GM19372 (cell line): ENCODE results near the gene RNF144A.
A peak's percentile ranks its signal among the peaks of the same experiment; 100 is the strongest.

Source experiments
- ATAC-seq: cut with Tn5 transposase; IDR thresholded peaks from one replicate; pipeline ENCODE4 v1.9.1; 2021; ENCODE audit warnings: mild to moderate bottlenecking, low read depth, moderate library complexity; ENCODE audit not compliant: unreplicated experiment

The RNF144A gene

DNA sequence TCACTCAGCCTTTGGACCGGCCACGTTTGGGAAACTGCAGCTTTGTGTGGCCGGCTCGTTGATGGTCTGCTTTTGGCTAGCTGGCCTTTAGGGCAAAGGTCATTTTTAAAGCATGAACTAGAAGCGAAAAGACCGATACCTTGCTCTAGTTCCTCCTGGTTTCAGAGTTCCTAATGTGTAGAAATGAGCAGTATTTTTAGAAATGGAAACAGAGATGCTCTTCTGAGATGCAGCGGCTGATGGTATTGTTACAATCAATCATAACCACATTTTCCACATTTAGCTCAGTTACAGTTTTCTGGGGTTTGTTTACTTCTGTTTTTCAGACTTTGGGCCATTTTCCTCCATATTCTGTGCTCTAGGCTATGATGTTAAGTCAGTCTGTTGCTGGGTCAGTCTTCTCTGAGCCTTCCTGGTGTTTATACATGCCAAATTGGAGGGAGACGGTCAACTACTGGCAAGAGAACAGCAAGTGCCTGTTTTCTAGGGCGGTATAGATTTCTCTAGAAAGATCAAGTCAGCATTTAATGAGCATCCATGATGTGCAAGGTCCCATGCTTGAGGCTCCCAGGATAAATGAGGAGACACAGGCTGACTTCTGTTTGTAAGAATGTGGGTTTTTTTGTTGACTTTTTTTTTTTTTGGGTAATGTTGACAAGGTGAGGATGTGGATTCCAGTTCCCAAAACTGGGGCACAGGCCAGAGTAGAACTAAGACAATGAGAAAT lies 28.0 kb downstream of the RNF144A start:
- ATAC-seq: peak; percentile 84

DNA sequence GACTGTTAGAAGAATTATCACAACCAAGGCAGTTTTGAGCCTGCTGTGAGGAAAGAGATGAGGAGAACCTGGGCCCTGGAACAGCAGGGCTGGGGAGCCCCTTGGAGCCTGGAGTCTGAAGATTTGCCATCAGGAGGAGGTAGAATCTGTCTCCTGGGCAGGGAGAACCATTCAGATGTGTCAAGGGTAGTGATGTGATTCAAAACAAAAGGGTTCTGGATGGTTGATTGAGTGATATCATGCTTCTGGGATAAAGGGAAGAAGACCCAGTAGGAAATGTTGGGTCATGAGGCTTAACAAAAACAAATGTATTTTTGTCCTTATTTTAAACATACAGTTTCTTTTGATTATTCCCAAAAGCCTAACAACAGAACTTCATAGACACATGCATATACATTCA lies 28.6 kb downstream of the RNF144A start:
- ATAC-seq: no peak

DNA sequence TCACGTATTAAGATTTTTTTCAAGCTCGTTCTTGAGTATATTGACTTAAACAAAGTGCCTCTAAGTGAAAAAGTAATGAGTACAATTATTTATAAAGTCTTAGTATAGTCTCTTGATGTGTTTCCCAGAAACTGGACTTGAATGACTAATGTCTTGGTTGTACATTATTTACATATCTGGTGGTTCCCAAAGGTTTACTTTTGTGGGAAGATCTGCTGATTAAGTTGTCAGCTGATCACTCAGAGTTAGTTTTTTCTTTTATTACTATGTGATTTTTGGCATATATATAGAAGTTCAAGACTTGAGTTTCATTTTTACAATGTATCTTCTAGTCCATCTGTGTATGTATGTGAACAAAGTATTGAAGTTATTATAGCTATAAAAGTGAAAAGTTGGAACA lies 29.5 kb downstream of the RNF144A start:
- no peak for ATAC-seq

DNA sequence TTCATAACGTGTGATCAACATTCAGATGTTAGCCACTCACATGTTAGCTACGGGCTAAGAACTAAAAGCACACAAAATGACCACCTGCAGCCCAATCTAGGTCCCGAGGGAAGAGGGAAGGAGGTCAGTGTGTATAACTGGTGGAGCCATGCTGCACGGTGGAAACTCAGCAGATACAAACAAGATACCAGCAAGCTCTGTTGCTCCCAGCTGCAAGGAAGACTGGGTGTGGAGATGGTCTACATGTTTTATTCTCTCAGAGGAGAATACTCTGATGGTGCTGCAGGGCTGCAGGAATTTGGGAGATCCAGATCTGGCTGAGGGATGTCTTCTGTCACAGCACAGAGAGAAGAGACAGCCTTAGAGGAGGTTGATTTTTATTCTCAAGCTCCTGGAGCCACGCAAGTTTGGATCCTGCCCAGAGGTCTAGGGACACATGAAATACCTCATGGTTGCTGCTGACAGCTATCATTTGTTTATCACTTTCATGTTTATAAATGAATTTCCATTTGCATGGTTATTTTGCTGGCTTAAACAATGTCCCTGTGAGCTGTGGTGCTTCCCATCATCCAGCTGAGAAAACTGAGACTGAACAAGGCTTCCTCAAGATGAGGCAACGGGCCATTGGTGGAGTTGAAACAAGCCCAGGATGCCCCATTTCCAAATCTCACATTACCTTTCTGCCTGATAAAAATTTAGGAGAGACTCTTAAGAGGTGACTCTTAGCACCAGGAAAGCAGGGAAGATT lies 30.9 kb downstream of the RNF144A start:
- no peak for ATAC-seq

DNA sequence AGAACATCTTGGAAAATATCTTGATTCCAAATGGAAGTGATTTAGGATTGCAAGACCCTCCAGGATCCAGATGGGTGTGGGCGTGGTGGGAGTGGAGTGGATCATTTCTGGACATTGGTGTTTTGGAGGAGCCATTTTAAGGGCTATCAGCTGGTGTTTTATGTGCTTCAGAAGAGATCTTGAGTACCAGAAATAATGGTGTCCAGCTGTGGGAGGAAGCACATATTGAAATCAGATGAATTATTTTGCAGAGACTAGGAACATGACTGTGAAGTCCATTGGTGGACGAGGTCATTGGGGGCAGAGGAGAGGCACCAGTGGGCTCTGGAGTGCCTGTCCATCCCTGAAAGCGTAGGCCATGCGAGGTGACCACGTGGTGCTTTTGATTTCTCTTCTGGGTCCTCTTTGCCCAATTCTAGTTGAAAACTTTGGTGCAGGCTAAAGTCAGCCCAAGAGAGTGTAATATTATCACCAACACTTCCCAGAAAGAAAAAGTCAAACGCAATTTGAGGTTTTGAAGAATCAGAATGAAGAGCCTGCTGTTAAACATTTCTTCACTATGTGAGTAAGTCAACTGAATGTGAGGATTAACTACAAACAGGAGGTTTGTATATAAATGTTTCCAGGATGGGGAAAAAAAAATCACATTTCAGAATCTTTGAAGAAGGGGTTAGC lies 31.6 kb downstream of the RNF144A start:
- no peak for ATAC-seq

DNA sequence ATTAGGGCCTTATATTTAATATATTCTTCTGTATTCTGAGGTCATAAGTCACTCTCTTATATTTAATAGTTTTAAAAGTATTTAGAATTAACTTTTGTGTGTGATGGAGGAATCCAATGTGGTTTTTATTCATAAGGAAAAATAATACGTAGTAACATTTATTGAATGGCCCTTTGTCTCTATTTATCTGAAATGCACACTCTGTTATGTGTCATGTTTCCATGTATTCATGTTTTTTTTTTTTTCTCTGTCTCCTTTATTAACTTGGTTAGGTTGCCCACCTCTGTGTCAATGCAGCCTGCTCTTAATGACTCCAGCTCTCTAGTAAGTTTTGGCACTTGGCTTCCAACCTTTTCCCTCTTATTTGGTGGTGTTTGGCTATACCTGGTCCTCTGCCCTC lies 33.8 kb downstream of the RNF144A start:
- no peak for ATAC-seq

DNA sequence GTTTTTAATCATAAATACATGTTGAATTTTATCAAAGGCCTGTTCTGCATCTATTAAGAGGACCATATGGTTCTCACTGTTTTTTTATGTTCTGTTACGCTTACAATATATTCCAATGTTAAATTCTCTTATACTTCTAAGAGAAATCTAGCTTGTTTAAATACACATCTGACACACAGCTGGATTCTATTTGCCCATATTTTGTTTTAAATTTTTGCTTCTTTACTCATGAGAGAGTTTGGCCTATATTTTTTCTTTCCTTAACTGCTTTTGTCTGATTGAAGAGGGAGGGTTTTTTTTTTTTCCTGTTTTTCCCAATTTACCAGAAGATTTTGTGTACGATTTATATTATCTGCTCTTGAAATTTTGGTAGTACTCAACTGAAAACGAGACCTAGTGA lies 34.9 kb downstream of the RNF144A start:
- no peak for ATAC-seq

DNA sequence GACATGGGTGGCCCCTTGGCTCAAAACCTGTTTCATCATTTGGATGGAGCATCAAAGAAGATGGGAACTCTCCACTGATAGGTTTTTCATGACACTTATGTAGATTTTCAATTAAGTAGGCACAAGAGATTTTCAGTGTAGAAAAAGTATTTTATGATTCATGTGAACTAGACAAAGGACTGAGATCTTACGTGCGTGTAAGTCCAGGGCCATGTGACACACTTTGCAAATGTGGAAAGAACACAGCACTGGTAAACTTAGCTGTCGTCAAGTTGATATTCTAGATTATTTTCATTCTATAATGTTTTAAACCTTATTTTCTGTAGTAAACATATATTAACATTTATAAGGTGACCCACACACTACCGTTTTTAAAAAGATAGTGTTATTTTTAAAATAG lies 37.4 kb downstream of the RNF144A start:
- no peak for ATAC-seq

DNA sequence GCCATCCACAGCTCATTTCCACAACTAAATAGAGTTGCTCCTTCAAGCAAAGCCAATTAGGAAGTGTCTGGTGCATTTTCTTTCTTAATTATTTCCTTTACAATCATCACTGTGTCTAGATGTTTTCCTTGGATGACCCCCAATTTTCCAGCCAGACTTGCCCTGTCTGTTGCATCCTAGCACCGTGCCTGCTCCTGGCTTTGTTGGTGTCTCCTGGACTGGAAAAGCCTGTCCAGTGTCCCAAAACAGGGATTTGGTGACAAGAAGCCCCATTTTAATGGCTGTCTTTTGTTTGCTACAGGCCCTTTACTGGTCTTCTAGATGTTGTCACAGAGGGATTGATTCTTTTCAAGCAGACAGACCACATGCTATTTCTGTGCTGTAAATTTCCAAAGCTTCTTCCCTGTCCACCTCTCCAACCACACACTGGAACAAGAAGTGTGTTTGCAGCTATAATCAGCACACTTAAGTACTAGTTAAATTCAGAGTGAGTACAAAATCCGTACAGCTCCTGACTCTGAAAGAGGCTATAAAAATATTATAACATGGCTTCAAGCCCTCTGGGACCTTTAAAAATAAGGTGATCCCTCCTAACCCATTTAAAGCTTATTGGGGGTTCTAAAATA lies 38.4 kb downstream of the RNF144A start:
- no peak for ATAC-seq

DNA sequence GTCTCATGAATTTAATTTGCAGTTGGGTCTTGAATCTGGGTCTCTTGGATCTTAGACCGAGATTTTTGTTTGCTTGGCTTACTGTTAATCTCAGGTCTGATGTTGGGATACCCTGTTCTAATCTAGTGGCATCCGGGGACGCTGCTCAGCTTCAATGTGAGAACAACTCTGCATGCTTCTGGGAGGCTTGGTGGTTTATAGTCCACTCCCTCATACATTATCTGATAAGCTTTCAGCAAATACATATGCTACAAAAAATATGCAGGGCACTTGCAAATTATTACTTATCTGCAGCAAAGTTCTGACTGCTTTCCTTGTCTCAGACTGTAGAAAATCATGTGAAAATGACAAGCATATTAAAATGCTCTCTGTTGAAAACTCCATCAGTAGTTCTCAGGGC lies 39.4 kb downstream of the RNF144A start:
- ATAC-seq: no peak

DNA sequence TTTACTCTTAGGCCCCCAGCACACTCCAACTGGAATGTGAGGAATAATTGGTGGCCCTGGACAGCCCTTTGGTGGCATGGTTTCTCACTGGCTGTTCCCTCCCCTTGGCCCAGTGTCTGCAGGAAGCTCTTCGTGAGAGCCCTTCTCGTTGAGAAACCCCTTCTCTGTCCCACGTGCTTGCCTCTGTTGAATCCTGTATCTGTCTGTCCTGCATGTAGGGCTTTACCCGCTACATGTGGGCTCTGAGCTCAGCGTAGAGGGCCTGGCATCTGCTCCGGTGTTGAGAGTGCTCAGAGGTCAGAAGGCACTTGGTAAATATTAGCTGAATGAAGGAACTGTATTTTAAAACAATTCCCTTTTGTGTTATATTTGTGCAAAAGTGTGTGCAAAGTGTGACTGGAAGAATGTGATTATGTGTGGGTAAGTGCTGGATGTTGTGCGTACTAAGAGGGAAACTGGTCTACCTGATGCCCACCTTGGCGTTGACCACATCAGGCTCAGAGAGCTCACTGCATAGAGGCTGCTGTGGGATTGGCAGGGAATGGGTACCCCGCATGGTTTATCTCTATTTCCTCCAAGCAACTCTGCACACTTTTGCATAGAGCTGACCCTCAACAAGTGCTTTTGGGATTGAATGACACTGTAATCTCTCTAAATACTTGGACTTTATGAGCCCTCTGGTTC lies 40.0 kb downstream of the RNF144A start:
- no peak for ATAC-seq

DNA sequence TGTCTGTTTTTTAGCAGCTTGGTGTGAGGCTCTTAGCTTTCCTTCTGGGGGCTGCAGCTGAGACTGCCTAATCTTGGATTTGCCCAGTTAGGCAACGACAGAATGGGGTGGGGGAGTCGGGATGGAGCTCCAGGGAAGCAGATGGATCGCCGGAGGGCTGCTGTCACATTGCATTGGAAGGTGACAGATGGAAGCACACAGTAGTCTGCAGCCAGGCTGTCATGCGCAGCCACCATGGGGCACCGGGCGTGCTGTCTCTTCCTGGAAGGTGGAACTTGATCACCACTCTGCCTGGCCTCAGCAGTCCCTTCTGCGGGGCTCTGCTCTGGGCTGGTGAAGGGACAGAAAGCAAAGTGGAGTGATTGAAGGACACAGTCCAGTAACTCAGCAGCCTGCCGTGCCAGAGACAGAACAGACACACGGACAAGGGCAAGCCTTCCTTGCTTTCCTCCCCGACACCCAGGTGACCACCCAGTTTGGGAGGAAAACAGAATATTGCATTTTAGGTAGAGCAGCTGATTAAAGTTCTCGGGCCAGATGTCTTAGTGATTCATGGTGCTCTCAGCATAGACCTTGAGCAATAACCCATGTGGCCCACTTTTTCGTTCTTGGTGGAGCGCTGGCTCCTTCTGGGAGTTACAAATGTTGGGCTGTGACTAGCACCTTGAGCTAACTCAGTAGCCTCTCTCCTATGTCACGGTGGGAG lies 40.9 kb downstream of the RNF144A start:
- no peak for ATAC-seq

DNA sequence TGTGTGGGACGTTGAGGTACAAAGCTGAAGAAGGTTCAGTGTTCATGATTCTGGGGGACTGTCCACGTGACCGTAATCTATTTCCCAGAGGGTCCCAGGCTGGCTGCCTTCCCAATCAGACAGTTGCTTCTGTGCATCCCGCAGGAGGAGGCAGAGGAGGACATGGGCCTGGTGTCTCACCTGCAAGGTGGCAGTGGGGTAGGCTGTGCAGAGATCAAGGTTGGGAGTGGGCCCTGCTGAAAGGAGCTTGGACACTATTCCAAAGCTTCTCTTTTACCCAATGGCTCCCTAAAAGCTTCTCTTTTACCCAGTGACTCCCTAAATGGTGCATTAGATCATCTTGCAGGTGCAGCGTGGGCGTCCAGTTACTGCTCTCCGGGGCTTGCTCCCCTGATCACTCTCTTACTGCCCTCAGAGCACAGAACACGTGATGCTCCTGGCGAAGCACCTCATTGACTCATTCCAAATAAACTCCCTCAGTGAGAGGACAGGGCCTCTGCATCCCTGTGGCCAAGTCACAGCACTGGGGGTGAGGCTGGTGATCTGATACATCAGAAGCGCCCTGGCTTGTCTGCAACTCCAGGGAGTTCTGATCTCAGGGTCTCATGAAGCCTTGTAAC lies 41.5 kb downstream of the RNF144A start:
- no peak for ATAC-seq

DNA sequence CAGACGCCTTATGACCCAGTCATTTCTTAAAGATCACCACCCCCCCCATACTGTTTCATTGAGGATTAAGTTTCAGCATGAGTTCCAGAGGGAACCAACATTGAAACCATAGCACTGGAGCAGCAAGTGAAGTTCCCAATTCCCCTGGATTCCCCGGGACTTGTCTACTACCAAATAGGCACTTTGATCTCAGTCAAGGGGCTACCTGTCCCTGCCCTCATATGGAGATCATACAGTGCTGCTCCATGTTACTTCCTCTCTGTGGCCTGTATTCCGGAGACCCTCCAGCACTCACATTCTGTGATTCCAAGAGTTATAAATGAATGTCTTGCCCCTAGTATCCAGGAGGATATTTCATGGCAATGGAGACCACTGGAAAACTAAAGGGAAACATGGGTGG lies 42.5 kb downstream of the RNF144A start:
- no peak for ATAC-seq

DNA sequence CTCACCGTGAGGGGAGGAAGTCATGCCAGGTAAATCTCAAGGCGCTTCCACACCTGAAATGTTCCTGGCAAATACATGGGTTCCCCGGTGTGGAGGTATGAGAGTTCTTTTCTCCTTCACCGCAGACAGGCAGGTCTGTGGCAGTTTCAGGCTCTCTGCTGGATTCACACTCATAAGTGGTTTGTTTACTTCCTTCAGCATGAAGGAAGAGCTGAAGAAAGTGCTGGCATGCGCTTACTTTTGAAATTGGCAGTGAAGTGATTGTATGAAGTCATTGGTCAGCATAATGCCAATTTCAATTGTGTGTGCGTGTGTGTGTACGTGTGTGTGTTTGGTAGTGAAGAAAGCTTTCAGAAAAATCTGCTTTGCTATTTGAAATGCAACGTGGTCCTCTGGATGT lies 43.4 kb downstream of the RNF144A start:
- ATAC-seq: no peak

DNA sequence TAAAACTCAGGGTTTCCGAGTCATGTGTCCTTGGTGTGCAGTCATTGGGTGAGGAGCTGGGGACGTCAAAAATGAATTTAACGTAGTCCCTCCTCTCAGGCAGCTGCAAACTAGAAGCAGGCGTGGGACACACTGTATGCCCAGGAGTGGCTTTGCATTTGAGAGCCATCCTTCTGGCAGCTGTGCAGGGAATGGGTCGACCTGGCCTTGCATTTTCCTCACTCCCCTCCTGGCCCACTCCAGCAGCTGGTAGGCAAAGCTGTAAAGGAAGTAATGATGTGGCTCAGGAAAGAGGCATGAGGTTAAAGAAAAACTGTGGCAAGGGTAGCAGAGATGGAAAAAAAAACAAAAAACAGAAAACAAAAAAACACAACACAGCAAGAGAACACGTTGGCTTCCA lies 46.5 kb downstream of the RNF144A start:
- ATAC-seq: no peak

DNA sequence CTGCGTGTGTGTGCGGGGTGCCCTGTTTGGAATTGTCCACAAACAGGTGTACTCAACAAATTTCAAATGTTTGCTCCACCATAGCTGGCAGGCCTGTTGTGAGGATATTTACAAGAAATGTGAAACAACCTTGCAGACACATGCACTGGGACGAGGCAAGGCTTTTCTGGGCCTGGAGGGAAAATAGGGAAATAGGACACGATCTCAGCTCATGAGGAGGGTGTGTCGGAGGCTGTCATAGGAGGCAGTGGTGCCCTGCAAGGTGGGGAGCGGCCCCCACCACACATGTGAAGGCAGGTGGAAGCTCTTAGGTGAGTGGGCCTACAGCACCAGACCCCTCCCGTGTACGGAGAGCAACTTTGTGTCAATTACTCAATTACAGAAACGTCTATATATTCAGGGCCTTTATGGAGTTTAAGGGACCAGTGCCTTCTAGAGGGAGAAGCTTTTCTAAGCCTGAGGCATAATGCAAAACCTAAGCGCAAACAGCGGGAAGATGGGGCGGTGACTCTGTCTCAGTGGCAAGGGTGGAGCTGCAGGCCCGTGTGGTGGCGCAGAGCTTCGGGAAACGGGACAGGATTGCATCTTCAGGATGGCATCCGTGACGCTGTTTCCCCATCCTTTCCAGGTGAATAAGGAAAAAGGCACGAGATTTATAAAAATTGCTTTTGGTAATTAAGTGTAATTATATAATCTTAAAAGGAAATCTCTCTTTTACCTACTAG lies 48.0 kb downstream of the RNF144A start:
- ATAC-seq: no peak

DNA sequence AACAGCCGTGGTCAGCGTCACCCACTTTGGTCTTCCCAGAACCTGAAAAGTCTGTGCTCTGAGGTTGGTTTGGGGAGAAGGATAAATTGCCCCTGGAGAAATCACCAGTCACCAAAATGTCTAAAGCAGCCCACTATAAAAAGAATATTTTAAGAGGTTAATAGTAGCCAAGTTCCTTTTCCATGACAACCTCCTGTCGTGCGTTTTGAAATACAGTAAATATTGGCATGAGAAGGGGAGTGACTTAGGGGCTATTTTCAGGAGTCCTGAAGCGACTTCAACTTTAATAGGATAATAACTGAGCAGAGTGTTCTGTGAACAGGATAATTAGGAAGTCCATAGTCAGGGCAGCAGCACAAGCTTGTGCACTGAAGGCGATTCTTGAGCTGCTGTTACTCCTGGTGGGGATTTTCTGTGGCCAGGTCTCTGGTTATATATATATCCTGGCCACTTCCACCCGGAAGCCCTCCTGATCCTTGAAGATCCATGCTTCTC lies 49.3 kb downstream of the RNF144A start:
- ATAC-seq: no peak

DNA sequence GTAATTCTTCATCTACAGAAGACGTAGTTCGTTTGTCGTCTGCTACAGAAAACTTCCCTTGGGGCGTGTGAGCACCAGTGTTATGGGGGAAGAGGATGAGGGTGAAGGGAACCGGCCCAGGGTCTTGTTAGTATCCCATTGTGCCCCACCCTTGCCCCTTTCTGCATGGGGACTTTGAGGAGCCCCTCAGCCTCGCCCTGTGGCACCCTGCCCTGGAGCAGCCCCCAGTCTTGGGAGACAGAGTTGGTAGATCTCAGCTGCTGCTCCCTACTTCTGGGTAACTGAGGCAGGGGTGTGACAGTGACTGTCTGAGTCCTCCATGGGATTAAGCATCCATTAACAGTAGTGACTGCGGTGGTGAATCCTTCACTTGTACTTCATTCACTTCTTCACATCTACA lies 50.1 kb downstream of the RNF144A start:
- ATAC-seq: no peak
